C4-2B (cell line): ENCODE data around the gene WDFY2.

ENCODE experiments used
- ZFX ChIP-seq: fragments of 450-650 bp; IDR thresholded peaks from 2 replicates; pipeline ENCODE4 v1.6.1; 2017
- TF ChIP-seq, protein P1 (sequence below): fragments of 450-650 bp; conservative IDR thresholded peaks from 2 replicates; pipeline ENCODE4 v1.5.1; 2017; ENCODE audit warnings: mild to moderate bottlenecking

GRCh38 chr13:51768378-51768921, 184.2 kb downstream of the WDFY2 start:
- TF ChIP-seq, protein P1, sequence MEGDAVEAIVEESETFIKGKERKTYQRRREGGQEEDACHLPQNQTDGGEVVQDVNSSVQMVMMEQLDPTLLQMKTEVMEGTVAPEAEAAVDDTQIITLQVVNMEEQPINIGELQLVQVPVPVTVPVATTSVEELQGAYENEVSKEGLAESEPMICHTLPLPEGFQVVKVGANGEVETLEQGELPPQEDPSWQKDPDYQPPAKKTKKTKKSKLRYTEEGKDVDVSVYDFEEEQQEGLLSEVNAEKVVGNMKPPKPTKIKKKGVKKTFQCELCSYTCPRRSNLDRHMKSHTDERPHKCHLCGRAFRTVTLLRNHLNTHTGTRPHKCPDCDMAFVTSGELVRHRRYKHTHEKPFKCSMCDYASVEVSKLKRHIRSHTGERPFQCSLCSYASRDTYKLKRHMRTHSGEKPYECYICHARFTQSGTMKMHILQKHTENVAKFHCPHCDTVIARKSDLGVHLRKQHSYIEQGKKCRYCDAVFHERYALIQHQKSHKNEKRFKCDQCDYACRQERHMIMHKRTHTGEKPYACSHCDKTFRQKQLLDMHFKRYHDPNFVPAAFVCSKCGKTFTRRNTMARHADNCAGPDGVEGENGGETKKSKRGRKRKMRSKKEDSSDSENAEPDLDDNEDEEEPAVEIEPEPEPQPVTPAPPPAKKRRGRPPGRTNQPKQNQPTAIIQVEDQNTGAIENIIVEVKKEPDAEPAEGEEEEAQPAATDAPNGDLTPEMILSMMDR: no peak
- no peak for TF ChIP-seq ZFX
